HG02763 (cell line): ENCODE data around the gene ZFX.
"Not testable (repeated sequence)": the region's sequence is repeated elsewhere in the genome, so short reads cannot be mapped to it uniquely, and the experiment has no call there.

Source experiments
- ATAC-seq: cut with Tn5 transposase; IDR thresholded peaks from one replicate; pipeline ENCODE4 v1.9.1; 2021; ENCODE audit warnings: mild to moderate bottlenecking, moderate library complexity; ENCODE audit not compliant: unreplicated experiment

Gene ZFX

DNA sequence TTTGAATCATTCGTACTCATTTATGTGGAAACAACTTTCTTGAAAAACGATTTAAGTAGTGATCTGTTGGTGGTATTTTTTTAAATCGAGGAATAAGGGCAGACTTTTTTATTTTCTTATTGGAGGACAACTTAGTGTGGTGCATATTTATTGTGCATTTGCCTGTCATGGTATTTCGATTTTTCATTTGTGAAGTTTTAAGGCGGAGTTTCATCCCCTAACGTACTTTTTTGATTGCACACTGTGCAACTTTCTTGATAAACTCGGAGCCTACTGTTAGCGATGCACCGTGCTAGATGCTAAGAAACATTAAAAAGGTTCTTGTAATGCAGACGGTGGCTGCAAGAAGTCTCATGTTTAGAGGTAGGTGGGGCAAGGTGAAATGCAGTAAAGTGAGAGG, 1.4 kb downstream of the ZFX start:
- no peak for ATAC-seq

DNA sequence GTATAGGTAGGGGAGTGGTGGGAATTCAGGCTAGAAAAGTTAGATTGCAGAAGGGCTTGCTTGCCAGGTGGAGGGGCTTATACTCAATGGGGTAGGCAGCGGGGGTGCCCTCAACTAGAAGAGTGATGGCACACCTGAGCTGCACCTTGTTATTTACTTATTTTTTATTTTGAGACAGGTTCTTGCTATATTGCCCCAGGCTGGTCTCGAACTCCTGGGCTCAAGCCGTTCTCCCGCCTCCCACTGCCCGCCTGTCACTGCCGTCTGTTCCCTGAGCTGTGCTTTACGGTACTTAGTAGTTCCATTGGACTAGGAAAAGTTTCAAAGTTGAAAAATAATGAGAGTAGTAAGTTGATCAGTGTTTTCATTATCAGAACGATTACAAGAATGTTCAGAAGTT, 2.0 kb downstream of the ZFX start:
- no peak for ATAC-seq

DNA sequence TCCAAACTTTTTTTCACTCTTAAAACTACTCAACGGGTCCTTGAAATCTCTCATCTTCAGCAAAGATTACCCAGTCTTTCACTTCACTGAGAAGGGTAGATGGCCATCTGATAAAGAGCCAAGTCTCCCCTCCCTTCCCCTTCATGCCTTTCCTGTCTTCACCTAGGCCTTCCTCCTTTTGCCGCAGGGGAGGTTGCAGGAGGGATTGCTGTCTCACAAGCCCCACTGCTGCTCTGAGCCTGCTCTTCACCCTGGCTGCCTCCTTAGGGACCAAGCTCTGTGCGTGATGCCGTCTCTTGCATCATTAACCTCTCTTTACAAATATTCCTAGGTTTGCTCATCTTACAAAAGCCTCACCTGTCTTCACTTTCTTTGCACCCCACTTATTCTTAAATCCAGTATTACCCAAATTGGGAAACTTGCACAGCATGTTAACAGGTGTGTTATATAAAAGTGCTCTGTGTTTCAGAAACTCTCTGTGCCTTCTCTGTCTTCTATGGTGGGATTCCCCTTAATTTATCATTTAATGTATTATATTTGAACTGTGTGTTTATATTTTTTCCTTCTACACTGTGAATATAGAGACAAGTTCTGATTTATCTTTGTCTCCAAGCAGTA, 3.8 kb downstream of the ZFX start:
- no peak for ATAC-seq

DNA sequence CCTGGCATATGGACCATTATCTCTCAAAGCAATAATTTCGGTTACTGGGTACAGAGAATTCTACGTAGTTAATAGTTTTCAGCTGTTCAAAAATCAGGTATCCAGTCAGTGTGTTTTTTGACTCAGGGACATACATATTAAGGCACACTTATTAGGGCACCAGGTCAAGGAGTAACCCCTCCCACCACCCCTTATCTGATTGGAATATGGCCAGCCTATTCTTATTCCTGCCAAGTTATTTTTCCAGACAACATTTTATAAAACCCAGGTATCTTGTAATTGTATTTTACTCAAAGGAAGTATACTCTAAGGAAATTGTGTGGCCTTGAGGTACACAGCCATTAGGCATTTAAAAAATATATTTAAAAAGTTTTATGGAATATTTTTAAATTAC, 4.3 kb downstream of the ZFX start:
- ATAC-seq, result no peak

DNA sequence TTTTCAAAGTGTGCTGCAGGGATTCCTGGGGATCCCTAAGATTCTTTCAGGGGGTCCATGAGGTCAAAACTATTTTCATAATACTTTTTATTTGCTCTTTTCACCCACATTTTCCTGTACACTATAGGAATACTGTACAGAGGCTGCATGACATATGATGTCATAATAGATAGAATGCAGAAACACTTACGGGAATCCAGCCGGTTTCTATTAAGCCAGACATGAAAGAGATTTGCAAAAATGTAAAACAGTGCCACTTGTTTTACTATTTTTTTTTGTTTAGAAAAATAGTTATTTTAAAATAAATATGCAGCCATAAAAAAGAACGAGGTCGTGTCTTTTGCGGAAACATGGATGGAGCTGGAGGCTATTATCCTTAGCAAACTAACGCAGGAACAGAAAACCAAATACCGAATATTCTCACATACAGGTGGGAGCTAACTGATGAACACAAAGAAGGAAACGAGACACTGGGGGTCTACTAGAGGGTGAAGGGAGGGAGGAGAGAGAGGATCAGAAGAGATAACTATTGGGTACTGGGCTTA, 5.0 kb downstream of the ZFX start:
- no peak for ATAC-seq

DNA sequence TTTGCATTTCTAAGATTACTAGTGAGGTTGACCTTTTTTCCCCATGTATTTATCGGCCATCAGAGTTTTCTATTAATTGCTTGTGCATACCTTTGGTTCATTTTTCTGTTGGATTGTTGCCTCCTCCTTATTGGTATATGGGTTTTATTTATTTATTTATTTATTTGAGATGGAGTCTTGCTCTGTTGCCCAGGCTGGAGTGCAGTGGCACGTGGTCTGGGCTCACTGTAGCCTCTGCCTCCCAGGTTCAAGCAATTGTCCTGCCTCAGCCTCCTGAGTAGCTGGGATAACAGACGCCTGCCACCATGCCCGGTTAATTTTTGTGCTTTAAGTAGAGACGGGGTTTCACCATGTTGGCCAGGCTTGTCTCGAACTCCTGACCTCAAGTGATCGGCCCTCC, 6.2 kb downstream of the ZFX start:
- not testable (repeated sequence) for ATAC-seq

DNA sequence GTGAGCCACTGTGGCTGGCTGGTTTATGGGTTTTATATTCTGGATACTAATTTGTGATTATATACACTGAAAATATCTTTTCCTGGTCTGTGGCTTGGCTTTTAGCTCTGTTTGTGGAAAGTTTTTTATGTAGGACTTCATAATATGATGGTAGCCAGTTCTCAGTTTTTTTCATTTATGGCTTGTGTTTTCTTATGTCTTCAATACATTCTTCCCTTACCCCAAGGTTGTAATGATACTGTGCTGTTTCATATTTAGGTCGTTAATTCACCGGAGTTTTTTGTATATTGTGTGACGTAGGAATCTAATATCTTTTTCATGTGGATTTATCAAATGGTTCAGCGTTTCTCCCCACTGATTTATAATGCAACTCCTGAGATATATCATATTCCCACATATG, 6.6 kb downstream of the ZFX start:
- ATAC-seq, result no peak

DNA sequence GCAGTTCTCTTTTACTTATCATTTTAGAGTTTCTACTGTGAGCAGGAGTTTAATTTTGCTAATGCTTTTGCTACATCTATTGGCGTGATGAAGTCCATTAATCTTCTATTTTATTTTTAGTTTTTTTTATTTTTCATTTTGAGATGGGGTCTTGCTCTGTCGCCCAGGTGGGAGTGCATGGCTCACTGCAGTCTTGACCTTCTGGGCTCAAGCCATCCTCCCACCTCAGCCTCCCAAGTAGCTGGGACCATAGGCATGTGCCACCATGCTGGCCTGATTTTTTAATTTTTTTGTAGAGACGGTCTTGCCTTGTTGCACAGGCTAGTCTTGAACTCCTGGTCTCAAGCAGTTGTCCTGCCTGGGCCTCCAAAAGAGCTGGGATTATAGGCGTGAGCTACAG, 9.4 kb downstream of the ZFX start:
- no peak for ATAC-seq

DNA sequence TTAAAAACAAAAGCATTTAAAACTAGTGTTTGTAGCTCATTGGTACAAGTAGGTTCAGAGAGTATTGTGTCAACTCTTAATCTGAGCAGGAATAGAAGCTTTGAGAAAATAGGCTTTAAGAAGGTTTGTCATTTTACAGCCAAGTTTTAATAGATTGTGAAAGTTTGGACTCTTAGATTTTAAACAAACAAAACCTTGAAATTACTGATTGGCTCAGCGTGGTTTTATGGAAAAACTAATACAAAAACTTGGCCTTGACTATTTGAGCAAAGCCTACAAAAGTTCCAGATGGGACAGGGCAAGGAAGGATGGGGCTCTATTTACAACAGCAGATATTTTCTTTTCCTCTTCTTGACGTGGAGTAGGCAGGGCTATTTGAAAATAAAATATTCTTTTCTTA, 16.5 kb downstream of the ZFX start:
- ATAC-seq, result no peak

DNA sequence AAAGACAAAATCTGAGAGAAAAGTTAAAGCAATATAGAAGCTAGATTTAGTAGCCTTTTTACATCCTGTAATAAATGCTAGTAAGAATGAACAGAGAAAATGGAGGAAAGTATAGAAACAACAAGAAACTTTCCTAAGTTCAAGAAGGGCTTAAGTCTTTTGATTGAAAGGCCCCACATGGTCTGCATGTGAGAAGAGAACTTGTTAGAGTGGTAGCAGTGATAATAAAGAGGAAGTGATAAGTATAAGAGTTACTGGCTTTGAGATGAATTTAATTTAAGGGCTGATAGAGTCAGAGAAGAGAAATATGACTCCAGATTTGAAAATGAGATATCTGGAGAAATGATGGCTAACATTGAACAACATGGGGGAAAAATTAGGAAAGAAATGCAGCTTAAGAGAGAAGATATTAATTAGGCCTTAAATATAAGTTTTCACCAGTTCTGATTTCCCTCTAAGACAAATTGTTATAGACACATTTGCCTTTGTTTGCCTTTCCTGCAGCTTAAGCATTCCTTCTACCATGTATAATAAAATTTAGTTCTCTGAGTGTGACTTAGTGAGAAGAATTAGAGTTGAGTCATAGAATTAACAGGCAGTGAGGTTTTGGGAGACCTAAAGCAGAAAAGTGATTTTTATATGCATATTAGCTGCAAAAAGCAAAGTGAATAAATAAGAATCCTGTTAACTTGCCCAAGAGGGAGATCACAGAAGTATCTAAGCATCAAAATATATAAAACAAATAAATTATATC, 18.4 kb downstream of the ZFX start:
- no peak for ATAC-seq

DNA sequence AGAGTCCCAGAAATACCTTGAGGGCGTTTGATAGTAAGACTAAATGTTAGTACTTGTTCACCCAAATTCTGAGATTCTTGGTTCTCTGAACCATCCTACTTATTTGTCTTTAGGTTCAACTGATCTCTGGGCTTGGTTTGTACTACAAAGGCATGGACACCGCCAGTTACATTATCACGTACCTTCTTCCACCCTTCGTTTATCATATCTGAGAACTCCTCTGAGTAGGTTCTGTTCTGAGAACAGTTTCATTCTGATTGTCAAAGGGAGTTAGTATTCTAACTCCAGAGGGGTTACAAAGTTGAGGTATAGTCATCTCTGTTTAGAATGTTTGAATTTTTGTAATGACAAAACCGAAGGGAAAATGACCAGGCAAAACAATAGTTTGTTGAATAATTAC, 19.3 kb downstream of the ZFX start:
- ATAC-seq, result peak; percentile 66

DNA sequence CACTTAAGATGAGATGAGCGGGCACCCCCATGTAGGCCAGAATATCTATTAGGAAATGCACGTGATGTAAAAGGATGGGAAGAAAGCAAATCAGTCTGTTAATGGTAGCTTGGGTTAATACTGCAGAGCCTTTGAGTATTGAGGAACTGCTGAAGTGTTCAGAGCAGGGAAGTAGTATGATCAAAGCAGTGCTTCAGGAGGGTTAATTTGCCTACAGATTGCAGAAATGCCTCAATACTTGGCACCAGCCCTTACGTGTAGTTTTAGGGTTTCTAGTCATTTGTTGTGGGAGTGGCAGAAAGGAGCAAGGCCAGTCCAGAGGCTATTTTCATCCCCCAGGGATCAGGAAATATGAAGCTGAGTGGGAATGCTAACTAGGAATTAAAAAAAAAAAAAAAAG, 19.7 kb downstream of the ZFX start:
- ATAC-seq, result peak; percentile 73

DNA sequence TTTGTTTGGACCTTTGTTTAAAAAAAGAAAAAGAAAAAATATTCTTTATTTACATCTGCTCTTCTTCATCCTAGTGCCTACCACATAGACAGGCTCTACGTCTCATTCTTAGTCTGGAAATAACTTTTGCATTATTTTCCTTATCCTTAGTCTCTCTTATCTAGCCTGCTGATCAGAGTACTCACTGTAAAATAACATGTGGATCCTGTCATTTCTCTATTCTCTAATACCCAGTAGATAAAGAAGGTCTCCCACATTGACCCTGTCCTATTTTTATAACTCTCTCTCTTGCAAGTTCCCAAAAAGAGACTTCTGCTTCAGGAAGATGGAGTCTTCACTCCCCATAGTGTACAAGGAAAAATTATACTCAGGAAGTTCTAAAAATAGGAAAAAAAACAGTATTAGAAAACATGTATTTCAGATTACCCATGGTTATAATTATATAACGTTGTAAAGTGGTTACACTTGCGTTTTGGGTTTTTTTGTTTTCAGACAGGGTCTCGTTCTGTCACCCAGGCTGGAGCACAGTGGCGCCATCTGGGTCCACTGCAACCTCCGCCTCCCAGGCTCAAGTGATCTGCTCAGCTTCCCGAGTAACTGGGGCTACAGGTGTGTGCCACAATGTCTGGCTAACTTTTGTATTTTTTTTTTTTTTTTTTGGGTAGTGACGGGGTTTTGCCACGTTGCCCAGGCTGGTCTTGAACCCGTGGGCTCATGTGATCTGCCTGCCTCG, 23.8 kb downstream of the ZFX start:
- no peak for ATAC-seq

DNA sequence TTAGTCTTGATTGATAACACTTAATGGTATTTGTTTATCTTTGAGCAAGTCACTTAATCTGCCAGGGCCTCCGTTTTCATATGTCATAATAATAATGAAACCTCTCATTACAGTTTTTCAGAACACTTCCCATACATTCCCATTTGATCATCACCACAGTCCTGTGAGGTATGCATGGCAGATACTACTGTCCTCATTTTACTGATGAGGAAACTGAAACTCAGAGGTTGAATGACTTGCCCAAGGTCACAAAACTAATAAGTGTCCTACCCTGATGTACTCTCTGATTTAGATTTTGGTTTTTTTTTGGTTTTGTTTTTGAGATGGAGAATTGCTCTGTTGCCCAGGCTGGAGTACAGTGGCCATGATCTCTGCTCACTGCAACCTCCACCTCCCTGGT, 25.7 kb downstream of the ZFX start:
- no peak for ATAC-seq

DNA sequence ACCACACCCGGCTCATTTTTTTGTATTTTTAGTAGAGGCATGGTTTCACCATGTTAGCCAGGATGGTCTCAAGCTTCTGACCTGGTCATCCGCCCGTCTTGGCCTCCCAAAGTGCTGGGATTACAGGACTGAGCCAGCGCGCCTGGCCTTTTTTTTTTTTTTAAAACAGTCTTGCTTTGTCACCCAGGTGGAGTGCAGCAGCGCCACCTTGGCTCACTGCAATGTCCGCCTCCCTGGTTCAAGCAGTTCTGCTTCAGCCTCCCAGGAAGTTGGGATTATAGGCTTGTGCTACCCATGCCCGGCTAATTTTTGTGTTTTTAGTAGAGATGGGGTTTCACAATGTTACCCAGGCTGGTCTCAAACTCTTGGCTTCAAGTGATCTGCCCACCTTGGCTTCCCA, 28.9 kb downstream of the ZFX start:
- no peak for ATAC-seq

DNA sequence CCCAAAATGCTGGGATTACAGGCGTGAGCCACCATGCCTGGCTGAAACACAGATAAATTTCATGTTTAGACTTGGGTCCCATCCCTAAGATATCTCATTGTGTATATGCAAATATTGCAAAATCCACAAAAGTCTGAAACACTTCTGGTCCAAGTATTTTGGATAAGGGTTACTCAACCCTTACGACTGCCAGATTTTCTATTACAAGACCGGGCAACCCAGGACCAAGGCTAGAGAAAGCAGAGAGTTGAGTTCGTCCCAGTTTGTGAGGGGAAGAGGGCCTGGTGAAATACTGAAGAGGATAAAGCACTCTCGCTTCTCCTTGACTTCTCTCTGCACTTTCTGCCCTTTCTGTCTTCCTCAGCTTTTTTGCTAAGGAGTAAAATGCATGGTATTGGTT, 34.5 kb downstream of the ZFX start:
- ATAC-seq, result no peak

DNA sequence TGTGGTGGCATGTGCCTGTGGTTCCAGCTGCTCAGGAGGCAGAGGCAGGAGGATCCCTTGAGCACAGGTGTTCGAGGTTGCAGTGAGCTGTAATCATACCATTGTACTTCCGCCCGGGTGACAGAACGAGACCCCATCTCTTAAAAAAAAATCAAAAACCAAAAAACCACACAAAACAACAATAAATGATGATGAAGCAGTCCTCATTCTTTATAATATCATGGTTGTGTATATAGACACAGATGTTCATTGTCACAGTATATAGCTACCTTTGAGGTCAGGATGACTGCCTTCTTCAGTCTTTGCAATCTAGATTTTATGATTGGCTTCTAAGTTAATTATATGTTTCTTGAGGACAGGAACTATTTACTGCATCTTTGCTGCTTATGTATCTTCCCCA, 37.0 kb downstream of the ZFX start:
- ATAC-seq, result no peak

DNA sequence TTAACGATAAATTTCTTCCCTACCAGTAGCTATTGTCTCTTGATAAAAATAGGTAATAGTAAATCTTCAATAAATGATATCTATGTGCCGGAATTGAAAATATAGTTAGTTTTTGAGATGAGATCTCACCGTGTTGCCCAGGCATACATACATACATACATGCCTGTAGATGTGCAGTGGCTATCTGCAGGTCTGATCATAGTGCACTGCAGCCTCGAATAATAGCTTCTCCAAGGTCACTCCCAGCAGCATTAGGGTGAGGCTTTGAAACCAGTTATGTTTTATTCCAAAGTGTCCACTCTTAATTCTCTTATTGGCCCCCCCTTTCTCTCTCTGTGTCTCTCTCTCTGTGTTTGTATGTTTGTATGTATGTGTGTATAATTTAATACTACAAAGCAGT, 37.5 kb downstream of the ZFX start:
- no peak for ATAC-seq

DNA sequence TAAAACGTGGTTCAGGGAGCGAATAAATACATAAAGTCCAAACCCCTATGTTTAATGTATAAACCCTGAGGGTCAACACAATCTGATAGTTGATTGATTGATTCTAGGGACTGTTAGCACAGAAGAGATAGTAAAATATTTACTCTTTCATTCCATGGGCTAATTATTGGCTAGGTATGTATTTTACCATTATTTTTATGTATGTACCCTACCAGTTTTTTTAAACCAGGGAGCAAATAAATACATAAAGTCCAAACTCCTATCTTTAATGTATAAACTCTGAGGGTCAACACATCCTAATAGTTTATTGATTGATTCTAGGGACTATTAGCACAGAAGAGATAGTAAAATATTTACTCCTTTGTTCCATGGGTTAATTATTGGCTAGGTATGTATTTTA, 40.0 kb downstream of the ZFX start:
- ATAC-seq, result no peak

DNA sequence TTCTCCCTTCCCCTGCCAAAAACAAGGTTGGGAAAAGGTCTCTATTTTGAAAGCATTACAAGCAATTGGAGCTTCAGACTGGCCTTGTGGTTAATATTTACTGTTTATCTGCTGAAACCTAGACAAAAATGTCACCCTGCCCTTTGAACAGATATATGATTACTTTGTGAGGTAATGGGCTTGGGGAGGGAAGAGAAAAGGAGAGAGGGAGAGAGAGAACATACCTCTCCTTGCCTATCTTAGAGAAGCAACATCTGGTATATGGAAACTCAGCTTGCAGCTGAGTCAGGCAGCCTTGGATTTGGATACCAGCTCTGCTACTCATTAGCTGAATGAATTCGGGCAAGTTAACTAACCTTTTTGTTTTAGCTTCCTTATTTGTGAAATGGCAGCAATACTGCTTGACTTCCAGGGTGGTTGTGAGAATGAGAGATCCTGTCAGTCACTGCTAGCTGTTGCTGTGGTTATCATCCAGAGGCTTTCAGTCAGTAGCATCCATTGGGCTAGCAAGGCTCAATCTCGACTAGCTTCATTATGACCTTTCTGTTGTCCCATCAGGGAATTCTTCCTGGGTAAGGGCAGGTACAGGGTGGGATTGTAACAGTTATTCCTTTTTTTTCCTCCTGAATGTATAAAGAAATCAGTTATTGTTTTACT, 41.1 kb downstream of the ZFX start:
- ATAC-seq, result no peak

DNA sequence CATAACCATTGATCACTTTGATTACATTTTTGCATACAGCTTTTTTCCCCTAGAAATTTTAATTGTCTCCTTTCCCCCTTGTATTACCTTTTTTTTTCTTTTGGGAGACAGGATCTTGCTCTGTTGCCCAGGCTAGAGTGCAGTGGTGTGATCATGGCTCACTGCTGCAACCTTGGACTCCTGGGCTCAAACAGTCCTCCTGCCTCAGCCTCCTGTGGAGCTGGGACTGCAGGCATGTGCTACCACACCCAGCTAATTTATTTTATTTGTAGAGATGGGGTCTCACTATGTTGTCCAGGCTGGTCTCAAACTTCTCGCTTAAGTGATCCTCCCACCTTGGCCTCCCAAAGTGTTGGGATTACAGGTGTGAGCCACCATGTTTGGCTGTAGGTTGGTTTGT, 47.0 kb downstream of the ZFX start:
- ATAC-seq, result no peak

DNA sequence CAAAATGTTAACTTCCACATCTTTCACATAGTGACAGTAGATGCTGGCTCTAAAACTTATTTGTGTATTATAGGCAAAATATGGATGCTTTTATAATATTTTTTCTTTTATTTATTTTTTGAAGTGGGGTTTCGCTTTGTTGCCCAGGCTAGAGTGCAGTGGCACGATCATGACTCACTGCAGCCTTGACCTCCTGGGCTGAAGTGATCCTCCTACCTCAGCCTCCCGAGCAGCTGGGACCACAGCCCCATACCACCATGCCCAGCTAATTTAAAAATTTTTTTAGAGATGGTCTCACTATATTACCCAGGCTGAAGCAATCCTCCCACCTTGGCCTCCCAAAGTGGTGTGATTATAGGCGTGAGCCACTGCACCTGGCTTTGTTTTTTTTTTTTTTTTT, 48.6 kb downstream of the ZFX start:
- ATAC-seq, result no peak
